ENCODE measurements around the gene NCL.
"Not testable (repeated sequence)": the region's sequence is repeated elsewhere in the genome, so short reads cannot be mapped to it uniquely, and the experiment has no call there.

NCL gene

DNA sequence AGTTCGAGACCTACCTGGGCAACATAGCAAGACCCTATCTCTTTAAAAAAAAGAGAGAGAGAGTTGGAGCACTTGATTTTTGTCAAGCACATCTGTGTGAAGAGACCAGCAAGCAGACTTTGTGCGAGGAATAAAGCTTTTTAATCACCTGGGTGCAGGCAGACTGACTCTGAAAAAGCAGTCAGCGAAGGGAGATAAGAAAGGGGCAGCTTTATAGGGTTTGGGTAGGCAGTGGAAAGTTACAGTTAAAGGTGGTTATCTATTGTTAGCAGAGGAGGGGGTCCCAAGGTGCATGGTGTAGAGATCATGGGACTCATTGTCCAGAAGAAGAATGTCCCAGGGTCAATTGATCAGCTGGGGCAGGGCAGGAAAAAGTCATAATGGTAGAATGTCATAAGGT, 34.4 kb downstream of the NCL start:
- DNase-seq, result no peak

GRCh38 chr2:231429152-231429551, 35.1 kb downstream of the NCL start:
- no peak for DNase-seq

- DNase-seq, result no peak
Observed at GRCh38 chr2:231427116-231427515, 37.2 kb downstream of the NCL start.

DNA sequence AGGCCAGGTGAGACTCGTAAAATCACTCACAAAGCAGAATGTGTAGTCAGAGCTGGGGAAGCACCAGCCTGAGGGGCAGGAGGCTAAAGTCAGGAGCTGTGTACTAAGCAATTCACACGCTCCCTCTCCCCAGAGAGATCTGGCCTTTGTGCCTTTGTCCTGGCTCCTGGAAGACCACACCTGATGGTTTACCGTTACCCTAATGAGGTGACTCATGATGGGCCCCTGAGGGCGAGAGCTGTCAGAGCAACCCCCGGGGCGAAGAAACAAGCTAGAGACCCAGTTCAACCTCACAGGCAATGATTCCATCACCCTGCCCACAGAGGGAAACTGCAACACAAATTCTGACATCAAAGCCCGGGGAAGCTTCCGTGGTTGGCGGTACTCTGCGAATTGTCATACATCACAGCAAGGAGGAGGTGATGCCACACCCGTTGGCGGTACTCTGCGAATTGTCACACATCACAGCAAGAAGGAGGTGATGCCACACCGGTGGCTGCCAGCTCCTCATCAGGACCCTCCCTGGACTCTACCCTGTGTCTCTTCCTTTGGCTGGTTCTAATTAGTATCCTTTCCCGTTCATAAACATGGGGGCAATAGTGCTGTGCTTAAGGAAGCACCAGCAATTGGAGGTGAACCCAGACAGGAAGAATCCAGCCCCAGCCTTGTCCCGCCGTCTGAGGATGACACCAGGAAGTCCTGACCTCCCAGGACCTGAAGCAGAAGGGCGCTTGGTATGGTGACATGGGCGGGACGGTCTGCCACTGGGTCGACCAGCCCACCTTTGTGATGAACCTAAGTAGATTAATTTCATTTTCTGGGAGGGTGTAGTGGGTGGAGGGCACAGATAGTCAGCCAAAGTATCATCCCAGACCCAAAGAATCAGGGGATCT, 38.2 kb downstream of the NCL start:
- DNase-seq, result peak; percentile 78

GRCh38 chr2:231425291-231425810, 38.9 kb downstream of the NCL start:
- no peak for DNase-seq

GRCh38 chr2:231423176-231423575, 41.1 kb downstream of the NCL start:
- DNase-seq, result no peak

DNA sequence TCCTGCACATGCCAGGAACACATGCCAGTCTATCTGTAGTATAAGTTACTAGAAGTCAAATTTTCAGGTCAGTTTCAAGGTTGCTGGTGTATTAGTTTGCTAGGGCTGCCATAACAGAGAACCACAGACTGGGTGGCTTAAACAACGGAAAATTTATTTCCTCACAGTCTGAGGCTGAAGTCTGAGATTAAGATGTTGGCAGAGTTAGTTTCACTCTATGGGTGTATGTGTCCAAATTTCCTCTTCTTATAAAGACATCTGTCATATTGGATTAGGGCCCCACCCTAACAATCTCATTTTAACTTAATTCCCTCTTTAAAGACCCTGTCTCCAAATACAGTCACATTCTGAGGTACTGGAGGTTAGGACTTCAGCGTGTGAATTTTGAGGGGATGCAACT, 42.2 kb downstream of the NCL start:
- no peak for DNase-seq

DNA sequence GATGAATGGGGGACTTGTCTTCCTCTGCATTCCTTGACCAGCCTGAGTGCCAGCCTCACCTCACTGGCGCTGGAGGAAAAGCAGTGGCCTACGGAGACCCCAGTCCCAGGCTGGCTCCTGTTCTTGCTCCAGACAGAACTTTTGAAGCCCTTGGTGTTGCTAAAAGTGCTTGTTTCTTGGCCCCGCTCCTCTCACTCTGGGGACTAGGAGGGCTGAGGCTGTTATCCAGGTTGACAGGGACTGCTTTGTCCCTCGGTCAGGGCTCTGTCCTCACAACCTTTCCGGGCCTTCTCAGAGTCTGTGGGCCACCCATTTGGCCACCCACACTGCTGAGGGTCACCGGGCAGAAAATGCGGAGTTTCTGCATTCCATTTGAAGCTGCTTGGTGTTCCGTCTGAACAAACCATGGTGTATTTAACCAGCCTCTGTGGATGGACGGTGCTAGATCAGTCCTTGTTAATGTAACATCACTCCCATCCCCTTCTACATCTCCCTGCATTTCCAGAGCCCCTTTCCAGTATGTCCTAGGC, 43.2 kb downstream of the NCL start:
- DNase-seq, result no peak

GRCh38 chr2:231418820-231419640, 45.3 kb downstream of the NCL start:
- no peak for DNase-seq

DNA sequence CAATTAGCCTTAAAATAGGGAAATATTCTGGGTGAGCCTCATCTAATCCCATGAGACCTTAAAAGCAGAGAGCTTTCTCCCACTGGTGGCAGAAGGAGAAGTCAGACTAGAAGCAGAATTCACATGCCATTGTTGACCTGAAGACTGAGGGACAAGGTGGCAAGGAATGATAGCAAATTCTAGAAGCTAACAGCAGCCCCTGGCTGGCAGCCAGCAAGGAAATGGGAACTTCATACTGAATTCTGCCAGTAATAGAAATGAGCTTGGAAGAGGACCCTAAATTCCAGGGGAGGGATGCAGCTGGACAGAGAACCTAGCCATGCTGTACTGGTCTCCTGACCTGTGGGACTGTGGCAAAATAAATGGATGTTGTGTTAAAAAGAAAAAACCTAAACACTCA, 49.3 kb downstream of the NCL start:
- no peak for DNase-seq

GRCh38 chr2:231413921-231414476, 50.3 kb downstream of the NCL start:
- no peak for DNase-seq

DNA sequence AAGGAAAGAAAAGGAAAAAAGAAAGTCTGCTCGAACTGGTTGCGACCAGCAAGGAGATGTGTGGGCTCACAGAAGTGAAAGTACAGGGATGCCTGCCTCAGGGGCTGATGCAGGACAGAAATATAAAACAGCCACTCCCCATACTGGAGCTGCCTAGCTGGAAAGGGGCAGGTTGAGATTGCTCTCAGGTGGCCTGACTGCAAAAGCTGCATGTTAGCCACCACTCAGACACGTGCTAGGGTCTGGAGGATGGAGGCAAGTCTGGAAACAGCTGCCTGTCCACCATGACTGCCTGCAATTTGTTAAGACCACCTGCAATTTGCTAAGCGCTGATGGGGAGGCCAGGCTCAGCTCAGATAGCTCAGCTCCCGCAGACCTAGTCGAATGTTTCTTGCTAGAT, 50.8 kb downstream of the NCL start:
- no peak for DNase-seq

DNA sequence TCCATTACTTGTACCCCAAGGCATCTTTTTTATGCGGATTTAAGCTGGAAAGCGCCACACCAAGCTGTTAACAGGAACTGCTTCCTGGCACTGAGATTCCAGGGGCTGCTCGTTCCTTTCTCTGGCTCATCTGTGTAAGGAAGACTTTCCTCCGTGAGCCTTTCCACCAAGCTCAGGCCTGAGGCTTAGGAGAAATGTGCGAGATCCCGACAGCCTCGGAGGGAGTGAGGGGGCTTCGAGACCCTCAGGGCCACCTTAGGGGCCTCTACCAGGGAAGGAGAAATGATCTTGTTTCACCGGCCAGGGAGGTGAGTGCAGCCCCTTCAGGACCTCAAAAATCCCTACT, 51.7 kb downstream of the NCL start:
- DNase-seq, result no peak

- DNase-seq, result peak; percentile 84
Observed at GRCh38 chr2:231411831-231412617, 52.3 kb downstream of the NCL start.

- no peak for DNase-seq
Observed at GRCh38 chr2:231411237-231411636, 53.0 kb downstream of the NCL start.

GRCh38 chr2:231410293-231411004, 53.8 kb downstream of the NCL start:
- DNase-seq, result no peak

DNA sequence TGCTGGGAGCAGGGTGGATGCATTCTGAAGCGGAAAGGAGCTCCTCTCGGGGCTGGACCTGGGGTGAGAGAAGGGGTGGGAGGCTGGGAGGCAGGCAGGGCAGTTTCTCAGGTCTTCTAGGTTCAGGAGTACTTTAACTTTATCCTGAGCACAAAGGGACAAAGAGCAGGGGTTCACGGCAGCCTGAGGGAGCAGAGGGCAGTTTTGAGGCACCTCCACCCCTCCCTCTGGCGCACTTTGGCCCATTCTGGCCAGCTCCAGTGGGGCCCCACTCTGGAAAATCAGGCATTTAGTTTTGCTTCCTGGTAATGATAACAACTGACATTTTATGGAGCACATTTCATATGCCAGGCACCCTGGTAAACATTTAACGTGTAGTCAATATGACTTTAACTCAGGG, 54.5 kb downstream of the NCL start:
- no peak for DNase-seq

- not testable (repeated sequence) for DNase-seq
Observed at GRCh38 chr2:231408304-231408703, 56.0 kb downstream of the NCL start.

DNA sequence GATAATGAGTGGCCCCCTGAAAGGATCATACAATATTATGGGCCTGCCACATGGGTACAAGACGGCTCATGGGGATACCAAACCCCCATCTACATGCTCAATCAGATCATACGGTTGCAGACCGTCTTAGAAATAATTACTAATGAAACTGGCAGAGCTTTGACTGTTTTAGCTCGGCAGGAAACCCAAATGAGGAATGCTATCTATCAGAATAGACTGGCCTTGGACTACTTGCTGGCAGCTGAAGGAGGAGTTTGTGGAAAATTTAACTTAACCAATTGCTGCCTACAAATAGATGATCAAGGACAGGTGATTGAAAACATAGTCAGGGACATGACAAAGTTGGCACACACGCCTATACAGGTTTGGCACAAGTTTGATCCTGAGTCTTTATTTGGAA, 56.6 kb downstream of the NCL start:
- DNase-seq, result not testable (repeated sequence)

- DNase-seq, result peak; percentile 31
Observed at GRCh38 chr2:231405601-231406367, 58.5 kb downstream of the NCL start.

DNA sequence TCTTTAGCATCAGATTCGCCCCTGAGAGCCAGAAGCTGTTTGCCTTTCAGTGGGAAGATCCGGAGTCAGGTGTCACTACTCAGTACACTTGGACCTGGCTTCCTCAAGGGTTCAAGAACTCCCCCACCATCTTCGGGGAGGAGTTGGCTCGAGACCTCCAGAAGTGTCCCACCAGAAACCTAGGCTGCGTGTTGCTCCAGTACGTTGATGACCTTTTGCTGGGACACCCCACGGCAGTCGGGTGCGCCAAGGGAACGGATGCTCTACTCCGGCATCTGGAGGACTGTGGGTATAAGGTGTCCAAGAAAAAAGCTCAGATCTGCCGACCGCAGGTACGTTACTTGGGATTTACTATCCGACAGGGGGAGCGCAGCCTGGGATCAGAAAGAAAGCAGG, 60.1 kb downstream of the NCL start:
- DNase-seq, result not testable (repeated sequence)
